Activated T-helper 2 cell treated with anti-CD3 and anti-CD28 coated beads, Interferon-gamma antibody, Interleukin-2, Interleukin-4, amounts not matched to agents 10 μg/mL and 5 μg/mL and 100 μg/mL, durations not matched to agents 14 hours and 24 hours and 36 hours (primary cell): ENCODE measurements around the gene KRTAP10-7. TPM values are rescaled to one million over a fixed set of nuclear protein-coding genes. Genes with fewer than 3 reads are reported as not detected.
"Not testable (repeated sequence)": the region's sequence is repeated elsewhere in the genome, so short reads cannot be mapped to it uniquely, and the experiment has no call there.

Source experiments
- DNase-seq: peaks from one replicate; pipeline ENCODE4 v3.0.0; 2021; ENCODE audit warnings: low spot score
- H3K27ac Mint-ChIP-seq: one replicate; pipeline ENCODE4 v1.8.0; 2021; ENCODE audit warnings: mixed read lengths
- H3K27me3 Mint-ChIP-seq: one replicate; pipeline ENCODE4 v1.8.0; 2021; ENCODE audit warnings: low read depth, mixed read lengths
- H3K36me3 Mint-ChIP-seq: one replicate; pipeline ENCODE4 v1.8.0; 2021; ENCODE audit warnings: low read depth, mixed read lengths
- H3K4me1 Mint-ChIP-seq: one replicate; pipeline ENCODE4 v1.8.0; 2021; ENCODE audit warnings: low read depth, mixed read lengths
- H3K4me3 Mint-ChIP-seq: one replicate; pipeline ENCODE4 v1.8.0; 2021; ENCODE audit warnings: low read depth, mild to moderate bottlenecking, moderate library complexity, mixed read lengths
- H3K9me3 Mint-ChIP-seq: one replicate; pipeline ENCODE4 v1.8.0; 2021; ENCODE audit warnings: mixed read lengths
- intact Hi-C: fragments of 100-400 bp; cut with micrococcal nuclease; formaldehyde crosslinking; loops from one replicate; pipeline ENCODE4 v1.15.1; 2023
- total RNA-seq: library from RNA; stranded (reverse); gene quantifications from 2 replicates; pipeline ENCODE4 v1.2.3, GENCODE V29; 2022

KRTAP10-7 gene
- total RNA-seq, 1 donor from 2014 or later: not detected

DNA sequence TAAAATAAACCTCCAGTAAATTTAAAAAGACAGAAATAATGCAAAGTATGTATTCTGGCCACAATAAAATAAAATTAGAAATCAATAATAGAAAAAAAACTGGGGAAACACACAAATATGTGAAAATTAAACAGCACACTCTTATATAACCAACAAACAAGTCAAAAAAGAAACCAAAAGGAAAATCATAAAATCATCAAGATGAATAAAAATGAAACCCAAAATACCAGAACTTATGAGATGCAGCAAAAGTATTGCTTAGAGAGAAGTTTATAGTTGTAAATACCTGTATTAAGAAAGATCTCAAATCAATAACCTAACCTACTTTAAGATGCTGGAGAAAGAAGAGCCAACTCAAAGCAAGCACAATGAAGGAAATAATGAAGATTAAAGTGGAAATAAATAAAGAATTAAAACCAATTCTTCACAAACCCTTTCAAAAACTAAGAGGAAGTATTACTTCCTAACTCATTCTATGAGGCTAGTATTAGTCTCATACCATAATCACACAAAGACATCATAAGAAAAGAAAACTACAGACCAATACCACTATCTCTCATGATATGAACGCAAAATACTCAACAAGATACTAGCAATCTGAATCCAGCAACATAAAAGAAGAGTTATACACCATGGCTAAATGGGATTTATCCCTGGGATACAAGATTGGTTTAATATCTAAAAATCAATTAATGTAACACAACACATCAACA, 35.4 kb upstream of the KRTAP10-7 start:
- DNase-seq: no peak
- H3K4me3 Mint-ChIP-seq: no peak overlapping the region

GRCh38 chr21:44566403-44566802, 34.0 kb upstream of the KRTAP10-7 start:
- Mint-ChIP-seq H3K4me3 (no peak overlapping the region), H3K36me3 (no peaks in the 10 kb centered on the region), H3K27me3 (peaks cover 12% of the 10 kb centered on the region), H3K27ac (no peak overlapping the region), H3K4me1 (peaks cover 12% of the 10 kb centered on the region), H3K9me3 (peaks cover 14% of the 10 kb centered on the region)
- DNase-seq: no peak
- intact Hi-C loops: no loop called here

More for the DNA sequence above, 35.4 kb upstream of the KRTAP10-7 start:
- no peaks in the 10 kb centered on the region for H3K36me3 Mint-ChIP-seq
- no peak overlapping the region for H3K27ac Mint-ChIP-seq
- H3K27me3 Mint-ChIP-seq: peaks cover 18% of the 10 kb centered on the region
- H3K4me1 Mint-ChIP-seq: peaks cover 12% of the 10 kb centered on the region
- H3K9me3 Mint-ChIP-seq: peaks cover 19% of the 10 kb centered on the region
- intact Hi-C loops: no loop called here

GRCh38 chr21:44567481-44568171, 32.8 kb upstream of the KRTAP10-7 start:
- DNase-seq: no peak
- Mint-ChIP-seq H3K4me3 (no peak overlapping the region), H3K36me3 (no peaks in the 10 kb centered on the region), H3K4me1 (peaks cover 12% of the 10 kb centered on the region), H3K27ac (no peak overlapping the region), H3K9me3 (peaks cover 4% of the 10 kb centered on the region), H3K27me3 (peaks cover 6% of the 10 kb centered on the region)
- intact Hi-C loops: no loop called here

GRCh38 chr21:44568261-44568660, 32.1 kb upstream of the KRTAP10-7 start:
- Mint-ChIP-seq H3K9me3 (peaks cover under 1% of the 10 kb centered on the region), H3K36me3 (no peaks in the 10 kb centered on the region), H3K27me3 (peaks cover 4% of the 10 kb centered on the region), H3K4me1 (peaks cover 12% of the 10 kb centered on the region), H3K4me3 (no peak overlapping the region), H3K27ac (no peak overlapping the region)
- intact Hi-C loops: no loop called here
- DNase-seq: no peak

GRCh38 chr21:44568667-44569556, 31.5 kb upstream of the KRTAP10-7 start:
- Mint-ChIP-seq H3K27me3 (peaks cover 2% of the 10 kb centered on the region), H3K27ac (no peak overlapping the region), H3K36me3 (no peaks in the 10 kb centered on the region), H3K4me1 (peaks cover 12% of the 10 kb centered on the region), H3K4me3 (no peak overlapping the region), H3K9me3 (no peaks in the 10 kb centered on the region)
- DNase-seq: no peak
- intact Hi-C loops: no loop called here

- DNase-seq: no peak
- Mint-ChIP-seq H3K27ac (no peak overlapping the region), H3K9me3 (no peaks in the 10 kb centered on the region), H3K27me3 (peaks cover 2% of the 10 kb centered on the region), H3K4me1 (peaks cover 5% of the 10 kb centered on the region), H3K4me3 (no peak overlapping the region), H3K36me3 (no peaks in the 10 kb centered on the region)
- intact Hi-C loops: no loop called here
Measured at GRCh38 chr21:44569861-44570517, 30.4 kb upstream of the KRTAP10-7 start.

GRCh38 chr21:44571296-44571695, 29.1 kb upstream of the KRTAP10-7 start:
- peaks cover 2% of the 10 kb centered on the region for H3K27me3 Mint-ChIP-seq
- H3K4me3 Mint-ChIP-seq: no peak overlapping the region
- H3K4me1 Mint-ChIP-seq: no peaks in the 10 kb centered on the region
- no peak overlapping the region for H3K27ac Mint-ChIP-seq
- no peaks in the 10 kb centered on the region for H3K36me3 Mint-ChIP-seq
- H3K9me3 Mint-ChIP-seq: peaks cover 6% of the 10 kb centered on the region
- intact Hi-C loops: no loop called here
- no peak for DNase-seq

DNA sequence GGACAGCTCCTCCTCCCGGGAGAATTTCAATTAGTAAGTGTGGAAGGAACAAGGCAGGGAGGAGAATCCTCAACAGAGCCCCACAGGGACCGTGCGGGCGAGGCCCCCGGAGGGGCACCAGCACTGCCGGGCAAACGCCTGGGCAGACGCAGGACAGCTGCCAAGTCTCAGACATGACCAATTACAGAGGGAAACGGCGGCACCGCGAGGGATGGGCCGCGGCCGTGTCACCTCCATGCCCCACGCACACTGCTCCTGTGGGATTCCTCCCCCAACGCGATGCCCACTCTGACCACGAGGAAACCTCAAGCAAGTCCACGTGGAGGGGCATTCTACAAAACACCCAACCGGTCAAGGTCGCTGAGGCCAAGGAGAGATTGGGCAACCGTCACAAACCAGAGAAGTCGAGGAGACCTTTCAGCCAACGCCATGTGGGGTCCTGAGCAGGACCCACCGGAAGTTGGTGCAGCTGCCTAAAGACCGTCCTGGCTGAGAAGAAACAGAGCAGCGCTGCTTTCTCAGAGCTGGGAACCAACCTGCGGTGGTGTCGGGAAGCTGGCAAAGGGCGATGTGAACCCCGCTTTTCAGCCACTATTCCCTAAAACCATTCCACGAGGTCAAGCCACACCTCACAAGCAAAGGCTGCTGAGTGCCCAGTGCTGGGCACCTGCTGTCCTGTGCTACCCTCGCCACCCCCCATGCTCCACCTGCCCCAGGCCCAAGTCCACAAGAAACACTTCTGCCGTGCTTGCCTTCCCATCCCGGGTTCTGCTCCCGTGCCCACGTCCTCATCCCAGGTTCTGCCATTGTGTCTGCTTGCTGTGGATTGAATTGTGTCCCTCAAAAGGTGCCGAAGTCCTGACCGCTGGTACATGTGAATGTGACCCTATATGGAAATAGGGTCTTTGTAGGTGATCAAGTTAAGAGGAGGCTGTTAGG, 28.3 kb upstream of the KRTAP10-7 start:
- no peak for DNase-seq
- intact Hi-C loops: no loop called here
- H3K27me3 Mint-ChIP-seq: peaks cover 2% of the 10 kb centered on the region
- no peaks in the 10 kb centered on the region for H3K36me3 Mint-ChIP-seq
- H3K4me3 Mint-ChIP-seq: no peak overlapping the region
- peaks cover 11% of the 10 kb centered on the region for H3K9me3 Mint-ChIP-seq
- no peaks in the 10 kb centered on the region for H3K4me1 Mint-ChIP-seq
- no peak overlapping the region for H3K27ac Mint-ChIP-seq

- H3K4me3 Mint-ChIP-seq: no peak overlapping the region
- intact Hi-C loops: no loop called here
- H3K9me3 Mint-ChIP-seq: peaks cover 19% of the 10 kb centered on the region
- peaks cover 2% of the 10 kb centered on the region for H3K27me3 Mint-ChIP-seq
- H3K27ac Mint-ChIP-seq: no peak overlapping the region
- DNase-seq: no peak
- H3K36me3 Mint-ChIP-seq: no peaks in the 10 kb centered on the region
- no peaks in the 10 kb centered on the region for H3K4me1 Mint-ChIP-seq
Measured at GRCh38 chr21:44572959-44573583, 27.3 kb upstream of the KRTAP10-7 start.

DNA sequence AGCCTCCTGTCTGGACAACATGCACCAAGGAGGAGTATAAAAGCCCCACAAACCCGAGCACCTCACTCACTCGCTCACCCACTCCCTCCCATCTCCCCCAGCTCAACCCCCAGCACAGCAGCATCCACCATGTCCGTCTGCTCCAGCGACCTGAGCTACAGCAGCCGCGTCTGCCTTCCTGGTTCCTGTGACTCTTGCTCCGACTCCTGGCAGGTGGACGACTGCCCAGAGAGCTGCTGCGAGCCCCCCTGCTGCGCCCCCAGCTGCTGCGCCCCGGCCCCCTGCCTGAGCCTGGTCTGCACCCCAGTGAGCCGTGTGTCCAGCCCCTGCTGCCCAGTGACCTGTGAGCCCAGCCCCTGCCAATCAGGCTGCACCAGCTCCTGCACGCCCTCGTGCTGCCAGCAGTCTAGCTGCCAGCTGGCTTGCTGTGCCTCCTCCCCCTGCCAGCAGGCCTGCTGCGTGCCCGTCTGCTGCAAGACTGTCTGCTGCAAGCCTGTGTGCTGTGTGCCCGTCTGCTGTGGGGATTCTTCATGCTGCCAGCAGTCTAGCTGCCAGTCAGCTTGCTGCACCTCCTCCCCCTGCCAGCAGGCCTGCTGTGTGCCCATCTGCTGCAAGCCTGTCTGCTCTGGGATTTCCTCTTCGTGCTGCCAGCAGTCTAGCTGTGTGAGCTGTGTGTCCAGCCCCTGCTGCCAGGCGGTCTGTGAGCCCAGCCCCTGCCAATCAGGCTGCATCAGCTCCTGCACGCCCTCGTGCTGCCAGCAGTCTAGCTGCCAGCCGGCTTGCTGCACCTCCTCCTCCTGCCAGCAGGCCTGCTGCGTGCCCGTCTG, 26.6 kb upstream of the KRTAP10-7 start, which contains the start of gene KRTAP10-4:
Gene KRTAP10-4 (plus strand): TSS at position 100 of the 827 bp plus-strand sequence. CDS start 30 bp downstream, at position 130.
- H3K27ac Mint-ChIP-seq, H3K4me3 Mint-ChIP-seq, H3K36me3 Mint-ChIP-seq, H3K27me3 Mint-ChIP-seq, H3K4me1 Mint-ChIP-seq, intact Hi-C loops, DNase-seq: not testable (repeated sequence)
- H3K9me3 Mint-ChIP-seq: peaks cover 23% of the 10 kb centered on the region
